Thymus (tissue), 11 donors: ENCODE measurements around the gene CYTIP. TPM values are rescaled to one million over a fixed set of nuclear protein-coding genes. Genes with fewer than 3 reads are reported as not detected.

ENCODE experiments used
- DNase-seq, 9 donors: peaks; one replicate each; pipeline ENCODE4 v3.0.0-alpha.2; 2013; ENCODE audit warnings: low spot score in 9 of 9, low read depth in 6 of 9, missing footprints in 1 of 9
- H3K27ac ChIP-seq, 2 donors: one replicate each; pipeline ENCODE4 v1.5.1; 2013; ENCODE audit warnings: control low read depth in 1 of 2, low read depth in 1 of 2, low read length in 1 of 2, mild to moderate bottlenecking in 1 of 2, moderate library complexity in 1 of 2
- H3K27me3 ChIP-seq, 2 donors: one replicate each; pipeline ENCODE4 v1.5.1; 2013; ENCODE audit warnings: low read length in 1 of 2; ENCODE audit not compliant: control insufficient read depth in 2 of 2, insufficient read depth in 1 of 2
- H3K36me3 ChIP-seq, 2 donors: one replicate each; pipeline ENCODE4 v1.5.1; 2013; ENCODE audit warnings: low read length in 1 of 2, mild to moderate bottlenecking in 1 of 2, moderate library complexity in 1 of 2; ENCODE audit not compliant: control insufficient read depth in 2 of 2, insufficient read depth in 2 of 2
- H3K4me1 ChIP-seq, 2 donors: one replicate each; pipeline ENCODE4 v1.5.1; 2013; ENCODE audit warnings: low read length in 2 of 2; ENCODE audit not compliant: control insufficient read depth in 2 of 2, insufficient read depth in 2 of 2
- H3K4me3 ChIP-seq, 2 donors: one replicate each; pipeline ENCODE4 v1.5.1; 2013; ENCODE audit warnings: low read length in 2 of 2, control low read depth in 1 of 2, mild to moderate bottlenecking in 1 of 2
- H3K9me3 ChIP-seq, 2 donors: one replicate each; pipeline ENCODE4 v1.5.1; 2013; ENCODE audit warnings: low read length in 1 of 2, mild to moderate bottlenecking in 1 of 2; ENCODE audit not compliant: control insufficient read depth in 2 of 2, insufficient read depth in 1 of 2
- WGBS: extraction: QIAGEN DNeasy Blood & Tissue Kit; methylation state at CpG from one replicate; pipeline ENCODE4 v1.1.7; 2013; 5-methylcytosine and 5-hydroxymethylcytosine counted together
- polyA plus RNA-seq: library from polyadenylated mRNA; stranded (reverse); fragments of 200-250 nt; gene quantifications from one replicate; pipeline ENCODE4 v1.2.3, GENCODE V29; 2013
- total RNA-seq: library from RNA; stranded (reverse); fragments of 120-200 nt; gene quantifications from one replicate; pipeline ENCODE4 v1.2.4, GENCODE V29; 2013
- donor health status: healthy.

CYTIP gene
- total and polyA plus RNA-seq, 2 donors: 71.6 to 86.5 TPM

DNA sequence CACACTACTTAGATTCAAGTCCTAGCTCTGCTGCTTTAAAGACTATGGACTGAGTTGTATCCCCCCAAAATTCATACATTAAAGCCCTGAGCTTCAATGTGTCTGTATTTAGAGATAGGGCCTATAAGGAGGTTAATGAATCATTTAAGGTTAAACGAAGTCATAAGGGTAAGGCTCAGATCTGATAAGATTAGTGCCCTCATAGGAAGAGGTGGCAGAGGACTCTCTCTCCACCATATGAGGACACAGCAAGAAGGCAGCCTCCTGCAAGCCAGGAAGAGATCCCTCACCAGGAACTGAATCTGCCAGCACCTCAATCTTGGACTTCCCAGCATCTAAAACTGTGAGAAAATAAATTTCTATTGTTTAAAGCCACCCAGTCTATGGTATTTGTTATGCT is 3.1 kb upstream of the CYTIP start:
- Histone ChIP-seq H3K4me3 (no peak overlapping the region), H3K9me3 (no peaks in the 10 kb centered on the region), H3K27me3 (no peaks in the 10 kb centered on the region), H3K27ac (no peak overlapping the region), H3K36me3 (no peaks in the 10 kb centered on the region), H3K4me1 (peaks cover 3 to 15% of the 10 kb centered on the region in 2 donors)
- 54% methylated on average over 1 of the region's 1 CpG for WGBS
- DNase-seq: no peak

DNA sequence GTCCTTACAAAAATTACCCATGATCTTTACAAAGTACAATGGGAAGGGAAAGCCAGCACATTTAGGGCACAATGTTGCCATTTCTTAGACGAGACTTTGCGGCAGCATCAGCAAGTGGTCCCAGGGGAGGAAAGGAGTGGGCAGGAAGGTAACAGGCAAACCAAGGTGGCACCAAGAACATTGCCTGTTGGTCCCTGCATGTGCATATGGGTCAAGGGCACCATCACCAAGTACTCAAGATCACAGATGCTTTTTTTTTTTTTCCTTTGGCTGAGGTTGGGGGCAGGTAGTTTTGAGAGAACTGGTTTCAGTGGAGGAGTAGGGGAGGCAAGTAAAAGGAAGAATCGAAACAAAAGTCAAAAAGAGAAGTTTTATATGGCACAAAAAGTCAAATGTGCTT is 752 bp upstream of the CYTIP start:
- peaks cover 9 to 27% of the 10 kb centered on the region in 2 donors for H3K4me1 ChIP-seq
- peak in 1 of 9 donors; percentile 42 for DNase-seq
- H3K36me3 ChIP-seq: peaks cover 0 to 7% of the 10 kb centered on the region in 2 donors
- H3K9me3 ChIP-seq: no peaks in the 10 kb centered on the region
- H3K4me3 ChIP-seq: peak overlapping the region; percentile 69 to 74
- H3K27ac ChIP-seq: peak overlapping the region; percentile 64 to 96
- 85% methylated on average over 3 of the region's 3 CpGs for WGBS
- no peaks in the 10 kb centered on the region for H3K27me3 ChIP-seq

DNA sequence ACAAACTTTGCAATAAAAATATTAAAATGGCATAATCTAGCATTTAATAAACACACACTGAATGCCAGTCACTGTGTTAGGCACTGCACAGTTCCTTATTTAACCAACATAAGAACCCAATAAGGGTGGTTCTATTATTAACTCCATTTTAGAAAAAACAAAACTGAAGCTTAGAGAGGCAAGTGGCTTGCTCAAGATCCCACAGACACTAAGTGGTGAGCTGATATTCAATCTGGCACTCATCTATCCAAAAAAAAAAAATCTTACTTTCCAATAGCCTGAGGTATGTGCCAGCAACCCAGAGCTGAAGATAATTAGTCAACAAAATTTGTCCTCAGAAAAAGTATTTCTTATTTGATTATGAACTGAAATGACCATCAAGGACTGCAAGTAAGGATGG is 799 bp downstream of the CYTIP start:
- Histone ChIP-seq H3K9me3 (no peaks in the 10 kb centered on the region), H3K4me3 (peak overlapping the region; percentile 69 to 74), H3K27ac (peak overlapping the region; percentile 48 to 96), H3K36me3 (peaks cover 0 to 7% of the 10 kb centered on the region in 2 donors), H3K4me1 (peaks cover 13 to 33% of the 10 kb centered on the region in 2 donors), H3K27me3 (no peaks in the 10 kb centered on the region)
- DNase-seq: peak in 1 of 9 donors; percentile 53

DNA sequence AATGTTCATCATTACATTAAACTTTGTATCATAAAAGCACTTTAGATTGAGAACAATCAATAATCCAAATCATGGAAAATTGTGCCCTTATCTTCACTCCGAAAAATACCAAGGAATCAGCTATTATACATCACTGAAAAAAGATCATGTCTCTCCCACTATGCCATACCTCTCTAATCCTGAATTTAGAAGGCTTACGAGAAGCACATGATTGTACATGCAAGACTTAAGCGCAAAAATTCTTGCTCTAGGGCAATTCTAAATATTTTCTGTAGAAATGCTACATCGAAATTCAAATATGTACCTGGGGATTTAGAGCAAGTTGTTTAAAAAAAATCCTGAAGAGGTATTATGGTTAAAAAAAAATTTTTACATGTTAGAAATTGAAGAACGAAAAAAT is 1.3 kb downstream of the CYTIP start:
- Histone ChIP-seq H3K27ac (peak overlapping the region; percentile 74 to 96), H3K4me3 (peak overlapping the region; percentile 69 to 74), H3K36me3 (peaks cover 0 to 7% of the 10 kb centered on the region in 2 donors), H3K27me3 (no peaks in the 10 kb centered on the region), H3K9me3 (no peaks in the 10 kb centered on the region), H3K4me1 (peaks cover 13 to 33% of the 10 kb centered on the region in 2 donors)
- WGBS: 25% methylated on average over 5 of the region's 5 CpGs
- peak in 1 of 9 donors; percentile 54 for DNase-seq

DNA sequence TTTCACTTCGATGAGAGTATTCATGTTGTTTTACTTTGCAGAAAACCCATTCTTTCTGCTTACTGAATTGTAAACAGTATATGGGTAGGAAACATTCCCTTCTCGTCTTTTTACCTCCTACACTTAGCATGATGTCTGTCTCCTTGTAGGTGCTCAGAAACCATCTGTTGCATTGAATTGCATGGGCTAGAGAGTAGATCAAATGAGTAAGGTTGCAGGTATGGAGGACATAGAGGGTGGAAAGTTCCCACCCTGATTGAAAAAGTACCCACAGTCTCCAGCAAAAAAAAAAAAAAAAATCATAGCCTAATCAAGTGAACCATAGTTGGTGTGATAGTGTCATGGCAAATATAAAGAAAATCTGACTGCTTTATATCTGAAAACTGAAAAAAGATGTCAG is 1.7 kb downstream of the CYTIP start:
- Histone ChIP-seq H3K27ac (peak overlapping the region; percentile 95 to 96), H3K27me3 (no peaks in the 10 kb centered on the region), H3K4me3 (peak overlapping the region; percentile 69 to 74), H3K36me3 (peaks cover 0 to 7% of the 10 kb centered on the region in 2 donors), H3K9me3 (no peaks in the 10 kb centered on the region), H3K4me1 (peaks cover 13 to 32% of the 10 kb centered on the region in 2 donors)
- DNase-seq: peak in 2 of 9 donors; percentile 30 to 67
- 10% methylated on average over 2 of the region's 2 CpGs for WGBS

DNA sequence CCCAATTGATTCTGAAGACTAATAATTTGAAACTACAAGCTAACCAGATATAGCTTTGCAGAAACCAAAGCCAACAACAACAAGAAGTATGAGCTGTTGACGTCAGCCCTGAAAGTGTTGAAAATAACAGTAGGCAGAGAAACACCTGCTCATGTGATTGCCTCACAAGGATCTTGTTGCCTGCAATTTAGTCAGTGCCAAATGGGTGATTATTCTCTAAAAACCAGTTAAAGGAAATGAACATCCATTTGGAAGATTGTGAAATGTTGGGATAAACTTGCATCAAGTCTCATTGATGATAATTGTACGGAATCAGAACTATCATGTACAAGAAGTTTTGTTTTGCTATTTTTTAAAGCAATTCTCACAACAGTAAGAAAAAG is 2.8 kb downstream of the CYTIP start:
- peak overlapping the region; percentile 95 to 96 for H3K27ac ChIP-seq
- peaks cover 13 to 30% of the 10 kb centered on the region in 2 donors for H3K4me1 ChIP-seq
- WGBS: 34% methylated on average over 2 of the region's 2 CpGs
- H3K4me3 ChIP-seq: peak overlapping the region; percentile 69 to 74
- H3K27me3 ChIP-seq: no peaks in the 10 kb centered on the region
- DNase-seq: peak in 5 of 9 donors; percentile 67 to 90 (median 75)
- no peaks in the 10 kb centered on the region for H3K9me3 ChIP-seq
- H3K36me3 ChIP-seq: peaks cover 0 to 7% of the 10 kb centered on the region in 2 donors

DNA sequence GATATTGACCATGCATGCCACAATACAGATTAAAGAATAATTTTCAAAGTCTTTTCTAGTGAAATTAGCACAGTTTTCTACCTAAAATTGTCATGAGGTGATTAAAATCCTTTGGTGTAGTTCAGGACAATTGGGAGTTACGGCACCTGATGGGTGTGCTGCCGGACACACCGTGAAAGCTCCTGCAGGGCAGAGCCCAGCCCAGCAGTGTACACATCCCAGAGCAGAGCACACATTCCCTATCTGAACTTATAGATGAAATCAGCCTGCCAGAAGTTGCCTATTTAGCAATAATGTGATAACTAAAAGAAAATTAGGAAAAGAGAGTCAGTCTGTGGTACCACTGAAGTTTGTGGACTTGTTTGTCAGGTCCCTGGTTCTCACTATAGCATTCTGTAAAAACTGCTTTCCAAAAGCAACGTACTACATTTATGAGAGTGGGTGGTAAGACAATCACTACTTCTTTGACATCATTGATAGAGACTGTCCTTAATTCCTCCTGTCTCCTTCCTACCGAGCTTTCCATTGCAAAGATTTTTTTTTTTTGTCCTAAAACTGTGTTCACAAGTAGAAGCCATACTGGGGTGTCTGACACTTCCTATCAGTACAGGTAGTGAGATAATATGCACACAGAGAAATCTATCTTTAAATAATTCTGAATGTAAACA is 3.4 kb downstream of the CYTIP start:
- WGBS: 79% methylated on average over 5 of the region's 5 CpGs
- no peaks in the 10 kb centered on the region for H3K27me3 ChIP-seq
- H3K4me1 ChIP-seq: peaks cover 13 to 30% of the 10 kb centered on the region in 2 donors
- peaks cover 0 to 7% of the 10 kb centered on the region in 2 donors for H3K36me3 ChIP-seq
- peak overlapping the region; percentile 68 to 96 for H3K27ac ChIP-seq
- DNase-seq: peak in 1 of 9 donors; percentile 26
- H3K4me3 ChIP-seq: peak overlapping the region; percentile 69 to 74
- H3K9me3 ChIP-seq: no peaks in the 10 kb centered on the region

DNA sequence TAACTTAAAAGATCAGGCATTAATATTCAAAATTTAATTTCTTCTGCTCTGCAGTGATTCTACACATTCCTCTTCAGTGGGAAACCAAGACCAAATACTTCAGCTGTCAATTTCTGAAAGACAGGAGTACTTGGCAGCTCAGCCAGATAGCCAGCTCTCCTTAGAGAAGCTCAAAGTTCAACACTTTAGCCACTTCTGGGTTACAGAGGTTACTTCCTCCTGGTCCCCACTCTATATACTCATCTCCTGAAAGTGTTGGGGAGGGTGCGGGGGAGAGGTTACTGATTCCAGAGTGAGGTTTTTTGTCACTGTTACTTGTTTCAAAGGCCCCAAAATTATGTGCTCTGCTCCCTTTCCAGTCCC is 4.1 kb downstream of the CYTIP start:
- no peaks in the 10 kb centered on the region for H3K27me3 ChIP-seq
- 71% methylated on average over 1 of the region's 1 CpG for WGBS
- peaks cover 13 to 30% of the 10 kb centered on the region in 2 donors for H3K4me1 ChIP-seq
- peak overlapping the region; percentile 68 to 96 for H3K27ac ChIP-seq
- H3K9me3 ChIP-seq: no peaks in the 10 kb centered on the region
- H3K4me3 ChIP-seq: peak overlapping the region; percentile 69 to 74
- H3K36me3 ChIP-seq: peaks cover 0 to 7% of the 10 kb centered on the region in 2 donors
- DNase-seq: peak in 2 of 9 donors; percentile 29 to 63

DNA sequence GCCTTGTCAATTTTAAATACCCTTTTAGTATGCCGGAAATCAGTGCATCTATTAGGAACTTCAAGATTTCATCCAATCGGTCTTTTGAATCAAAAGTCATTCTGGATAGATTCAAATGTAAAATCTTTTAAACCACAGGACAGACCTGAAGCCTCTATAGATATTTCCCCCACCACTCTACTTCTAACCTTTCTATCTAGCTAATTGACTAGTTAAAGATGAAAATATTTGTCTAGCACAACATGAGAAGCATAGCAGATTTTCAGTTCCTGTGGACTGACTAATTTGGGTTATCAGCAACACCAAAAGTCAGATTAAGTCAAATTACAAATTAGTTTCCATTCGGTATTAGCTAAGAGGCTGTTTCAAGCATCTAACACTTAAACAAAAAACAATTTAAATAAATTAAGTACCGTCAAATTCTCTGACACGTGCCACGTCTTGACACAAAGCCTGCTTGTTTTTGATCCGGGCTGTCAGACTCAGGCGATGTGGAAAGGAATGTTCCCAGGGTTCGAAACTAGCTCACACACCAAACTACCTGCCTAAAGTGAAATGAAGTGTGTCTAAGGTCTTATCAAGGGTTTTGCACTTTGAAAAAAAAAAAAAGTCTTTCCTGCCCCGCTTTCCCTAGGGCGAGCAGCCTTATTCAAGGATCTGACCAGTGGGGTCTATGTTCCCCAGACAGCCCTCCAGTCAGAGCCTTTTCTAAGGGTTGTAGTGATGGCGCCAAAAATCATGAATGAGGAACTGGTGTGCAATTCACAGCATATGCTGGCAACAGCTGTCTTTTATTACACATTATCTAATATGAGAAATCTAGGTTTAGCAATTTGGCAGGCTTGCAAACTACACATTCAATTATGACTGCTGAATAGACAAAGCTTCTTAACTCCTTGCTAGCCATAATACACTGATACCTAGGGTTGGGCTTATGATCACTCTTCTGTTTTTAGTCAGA is 4.7 kb downstream of the CYTIP start:
- peaks cover 10 to 23% of the 10 kb centered on the region in 2 donors for H3K4me1 ChIP-seq
- peak in 1 of 9 donors; percentile 58 for DNase-seq
- 74% methylated on average over 12 of the region's 12 CpGs for WGBS
- no peaks in the 10 kb centered on the region for H3K9me3 ChIP-seq
- no peaks in the 10 kb centered on the region for H3K27me3 ChIP-seq
- H3K4me3 ChIP-seq: peak overlapping the region; percentile 69 to 74
- peak overlapping the region; percentile 68 to 96 for H3K27ac ChIP-seq
- peaks cover 0 to 7% of the 10 kb centered on the region in 2 donors for H3K36me3 ChIP-seq
